ENCODE results near the gene ROBO1.

DNA sequence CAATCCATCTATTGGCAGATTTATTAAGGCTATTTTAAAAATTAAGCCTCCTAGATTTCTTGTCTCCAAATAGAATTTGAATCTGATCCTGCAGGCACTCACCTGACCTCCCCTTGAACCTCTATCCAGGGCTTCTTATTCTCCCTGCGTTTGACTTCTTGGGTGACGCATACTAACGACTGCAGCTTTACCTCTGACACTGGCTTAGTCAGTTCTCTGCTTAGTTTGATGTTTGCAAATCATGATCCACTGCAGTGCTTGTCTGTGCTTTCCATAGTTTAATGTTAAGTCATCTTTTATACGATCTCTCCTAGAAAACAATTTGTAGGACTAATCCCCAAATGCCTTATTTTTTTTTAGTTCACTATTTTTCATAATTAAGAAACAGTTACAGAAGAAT lies 233.1 kb downstream of the ROBO1 start:
- TF ChIP-seq, protein P1, sequence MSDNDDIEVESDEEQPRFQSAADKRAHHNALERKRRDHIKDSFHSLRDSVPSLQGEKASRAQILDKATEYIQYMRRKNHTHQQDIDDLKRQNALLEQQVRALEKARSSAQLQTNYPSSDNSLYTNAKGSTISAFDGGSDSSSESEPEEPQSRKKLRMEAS (IDR thresholded peaks at IDR 0.05): no peak
- TF ChIP-seq, protein P2, sequence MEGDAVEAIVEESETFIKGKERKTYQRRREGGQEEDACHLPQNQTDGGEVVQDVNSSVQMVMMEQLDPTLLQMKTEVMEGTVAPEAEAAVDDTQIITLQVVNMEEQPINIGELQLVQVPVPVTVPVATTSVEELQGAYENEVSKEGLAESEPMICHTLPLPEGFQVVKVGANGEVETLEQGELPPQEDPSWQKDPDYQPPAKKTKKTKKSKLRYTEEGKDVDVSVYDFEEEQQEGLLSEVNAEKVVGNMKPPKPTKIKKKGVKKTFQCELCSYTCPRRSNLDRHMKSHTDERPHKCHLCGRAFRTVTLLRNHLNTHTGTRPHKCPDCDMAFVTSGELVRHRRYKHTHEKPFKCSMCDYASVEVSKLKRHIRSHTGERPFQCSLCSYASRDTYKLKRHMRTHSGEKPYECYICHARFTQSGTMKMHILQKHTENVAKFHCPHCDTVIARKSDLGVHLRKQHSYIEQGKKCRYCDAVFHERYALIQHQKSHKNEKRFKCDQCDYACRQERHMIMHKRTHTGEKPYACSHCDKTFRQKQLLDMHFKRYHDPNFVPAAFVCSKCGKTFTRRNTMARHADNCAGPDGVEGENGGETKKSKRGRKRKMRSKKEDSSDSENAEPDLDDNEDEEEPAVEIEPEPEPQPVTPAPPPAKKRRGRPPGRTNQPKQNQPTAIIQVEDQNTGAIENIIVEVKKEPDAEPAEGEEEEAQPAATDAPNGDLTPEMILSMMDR (IDR thresholded peaks at IDR 0.05; ENCODE audit: low read depth, low read length, missing input control): no peak
